Astrocyte of the cerebellum (primary cell): ENCODE results near the gene CSAD.

Experiments
- DNase-seq: peaks from one replicate; pipeline ENCODE4 v3.0.0-alpha.2; 2011; ENCODE audit warnings: low read depth
- H3K4me3 ChIP-seq: 2 replicates; pipeline ENCODE4 v1.5.1; 2011; ENCODE audit warnings: mild to moderate bottlenecking, low read depth, low read length, moderate library complexity
- CTCF ChIP-seq: IDR thresholded peaks from 2 replicates; pipeline ENCODE4 v1.5.1; 2012; ENCODE audit warnings: low read length, low read depth, moderate library complexity, mild to moderate bottlenecking; ENCODE audit errors: missing control alignments
- in situ Hi-C: cut with HindIII; loops from 2 replicates; pipeline ENCODE4 v1.10.0; 2017; ENCODE audit warnings: low sequenced_read_pairs

Gene CSAD

GRCh38 chr12:53191096-53191884, 10.6 kb upstream of the CSAD start:
- TF ChIP-seq CTCF, result no peak
- no peak overlapping the region for H3K4me3 ChIP-seq
- DNase-seq, result no peak
- in situ Hi-C loops, result loop anchor here (10.0 kb wide), 1 partner anchor 116 kb away; the partner anchor contains the start of gene SPRYD3

GRCh38 chr12:53190108-53190729, 9.5 kb upstream of the CSAD start:
- peak; percentile 92 for TF ChIP-seq CTCF
- H3K4me3 ChIP-seq, result no peak overlapping the region
- DNase-seq, result peak; percentile 18
- in situ Hi-C loops, result loop anchor here (10.0 kb wide), 1 partner anchor 115 kb away; the partner anchor contains the start of gene SPRYD3

- TF ChIP-seq CTCF, result no peak
- no peak overlapping the region for H3K4me3 ChIP-seq
- in situ Hi-C loops, result no loop called here
- DNase-seq, result no peak
Observed at GRCh38 chr12:53187145-53187899, 6.6 kb upstream of the CSAD start.

- H3K4me3 ChIP-seq, result no peak overlapping the region
- no peak for DNase-seq
- TF ChIP-seq CTCF, result no peak
- in situ Hi-C loops, result no loop called here
Observed at GRCh38 chr12:53186745-53187144, 6.0 kb upstream of the CSAD start.

- in situ Hi-C loops, result no loop called here
- no peak for TF ChIP-seq CTCF
- no peak for DNase-seq
- H3K4me3 ChIP-seq, result no peak overlapping the region
Observed at GRCh38 chr12:53185582-53186153, 4.9 kb upstream of the CSAD start.

GRCh38 chr12:53184828-53185227, 4.1 kb upstream of the CSAD start:
- no peak for TF ChIP-seq CTCF
- in situ Hi-C loops, result no loop called here
- no peak for DNase-seq
- H3K4me3 ChIP-seq, result no peak overlapping the region
